Activated CD4-positive, alpha-beta T cell treated with anti-CD3 and anti-CD28 coated beads, Interleukin-2, Interleukin-6, amounts not matched to agents 100 ng/mL and 50 ng/mL, durations not matched to agents 16 hours and 8 hours (primary cell): Measurements from ENCODE around the gene KRTAP6-2.

Experiments
- DNase-seq: peaks from one replicate; pipeline ENCODE4 v3.0.0-alpha.2; 2020

KRTAP6-2 gene

GRCh38 chr21:30598802-30599201, at the start of gene KRTAP6-2:
Gene KRTAP6-2 (minus strand): TSS chr21:30598902. CDS start chr21:30598874, 28 bp downstream.
- DNase-seq = no peak

- DNase-seq = no peak
Measured at GRCh38 chr21:30646904-30647414, 48.3 kb upstream of the KRTAP6-2 start.

- no peak for DNase-seq
Measured at GRCh38 chr21:30642564-30642963, 43.9 kb upstream of the KRTAP6-2 start, which contains the start of gene KRTAP20-3. Gene KRTAP20-3 (plus strand): TSS chr21:30642864.

GRCh38 chr21:30638686-30639085, 40.0 kb upstream of the KRTAP6-2 start:
- DNase-seq = no peak

GRCh38 chr21:30634906-30635305, 36.2 kb upstream of the KRTAP6-2 start, which contains the start of gene KRTAP20-2:
Gene KRTAP20-2 (plus strand): TSS chr21:30635206. CDS start chr21:30635264, 58 bp downstream.
- no peak for DNase-seq

GRCh38 chr21:30629200-30629599, 30.5 kb upstream of the KRTAP6-2 start:
- no peak for DNase-seq

GRCh38 chr21:30628109-30628508, 29.4 kb upstream of the KRTAP6-2 start:
- DNase-seq = no peak

- no peak for DNase-seq
Measured at GRCh38 chr21:30625449-30626165, 26.9 kb upstream of the KRTAP6-2 start.

- no peak for DNase-seq
Measured at GRCh38 chr21:30623362-30623761, 24.7 kb upstream of the KRTAP6-2 start.

- DNase-seq = no peak
Measured at GRCh38 chr21:30620522-30620921, 21.8 kb upstream of the KRTAP6-2 start, which contains the start of gene KRTAP20-4. Gene KRTAP20-4 (plus strand): TSS chr21:30620627.

- DNase-seq = no peak
Measured at GRCh38 chr21:30620080-30620479, 21.4 kb upstream of the KRTAP6-2 start.

- DNase-seq = no peak
Measured at GRCh38 chr21:30616125-30616524, 17.4 kb upstream of the KRTAP6-2 start, which contains the start of gene KRTAP20-1. Gene KRTAP20-1 (plus strand): TSS chr21:30616425. CDS start chr21:30616455, 30 bp downstream.

GRCh38 chr21:30615199-30615598, 16.5 kb upstream of the KRTAP6-2 start:
- DNase-seq = no peak

- DNase-seq = no peak
Measured at GRCh38 chr21:30613836-30614235, 15.1 kb upstream of the KRTAP6-2 start, which contains the start of gene KRTAP6-1. Gene KRTAP6-1 (minus strand): TSS chr21:30613930. CDS start chr21:30613904, 26 bp downstream.

GRCh38 chr21:30612132-30612531, 13.4 kb upstream of the KRTAP6-2 start:
- no peak for DNase-seq

- no peak for DNase-seq
Measured at GRCh38 chr21:30605968-30606367, 7.3 kb upstream of the KRTAP6-2 start.

GRCh38 chr21:30600787-30601186, 2.1 kb upstream of the KRTAP6-2 start, which contains the start of gene KRTAP22-1:
Gene KRTAP22-1 (plus strand): TSS chr21:30601087.
- no peak for DNase-seq

- no peak for DNase-seq
Measured at GRCh38 chr21:30592140-30592539, 6.6 kb downstream of the KRTAP6-2 start, which contains the start of gene KRTAP6-3. Gene KRTAP6-3 (plus strand): TSS chr21:30592440. CDS start chr21:30592446, 6 bp downstream.

GRCh38 chr21:30590297-30590696, 8.4 kb downstream of the KRTAP6-2 start, which contains the start of gene KRTAP22-2:
Gene KRTAP22-2 (minus strand): TSS chr21:30590397.
- no peak for DNase-seq

GRCh38 chr21:30582870-30583269, 15.8 kb downstream of the KRTAP6-2 start:
- no peak for DNase-seq

GRCh38 chr21:30580132-30580531, 18.6 kb downstream of the KRTAP6-2 start:
- no peak for DNase-seq

GRCh38 chr21:30579346-30579745, 19.4 kb downstream of the KRTAP6-2 start:
- no peak for DNase-seq

- no peak for DNase-seq
Measured at GRCh38 chr21:30577766-30578165, 20.9 kb downstream of the KRTAP6-2 start.

GRCh38 chr21:30567617-30568016, 31.1 kb downstream of the KRTAP6-2 start:
- DNase-seq = no peak
